HAP-1 (cell line): ENCODE measurements around the gene XPO4.
"Not testable (repeated sequence)": the region's sequence is repeated elsewhere in the genome, so short reads cannot be mapped to it uniquely, and the experiment has no call there.

Experiments used
- DNase-seq, 2 experiments: peaks; one replicate each; pipeline ENCODE4 v3.0.0-alpha.2; 2016 to 2020; ENCODE audit warnings: low spot score in 2 of 2
- H3K27me3 ChIP-seq: fragments of 250-450 bp; sonication (Bioruptor Pico); 2 replicates; pipeline ENCODE4 v1.5.1; 2020; ENCODE audit warnings: low read depth, mild to moderate bottlenecking, moderate library complexity
- H3K36me3 ChIP-seq: fragments of 250-450 bp; sonication (Bioruptor Pico); replicated peaks from 2 replicates; pipeline ENCODE4 v1.5.1; 2020; ENCODE audit warnings: mild to moderate bottlenecking
- H3K4me1 ChIP-seq: fragments of 250-450 bp; sonication (Bioruptor Pico); 2 replicates; pipeline ENCODE4 v1.5.1; 2020; ENCODE audit warnings: mild to moderate bottlenecking
- H3K4me3 ChIP-seq: fragments of 250-450 bp; sonication (Bioruptor Pico); 2 replicates; pipeline ENCODE4 v1.5.1; 2020; ENCODE audit warnings: mild to moderate bottlenecking, moderate library complexity
- H3K9me3 ChIP-seq: fragments of 250-450 bp; sonication (Bioruptor Pico); 2 replicates; pipeline ENCODE4 v1.5.1; 2020; ENCODE audit warnings: mild to moderate bottlenecking, moderate library complexity
- in situ Hi-C: fragments of 300-500 bp; cut with MboI; formaldehyde crosslinking; loops from 3 replicates; pipeline ENCODE4 v1.14.3; 2020; ENCODE audit warnings: low sequenced_read_pairs, inconsistent platforms, mixed read lengths

Gene XPO4

GRCh38 chr13:20749377-20749776 lies 153.2 kb downstream of the XPO4 start:
- in situ Hi-C loops = no loop called here
- Histone ChIP-seq H3K27me3 (no peaks in the 10 kb centered on the region), H3K9me3 (peaks cover 10% of the 10 kb centered on the region; the same call in 1 of the 2 replicates), H3K4me1 (no peaks in the 10 kb centered on the region), H3K4me3 (no peak overlapping the region), H3K36me3 (no peaks in the 10 kb centered on the region)
- no peak for DNase-seq

- in situ Hi-C loops, H3K9me3 ChIP-seq, H3K27me3 ChIP-seq, H3K4me1 ChIP-seq, H3K36me3 ChIP-seq, DNase-seq, H3K4me3 ChIP-seq: not testable (repeated sequence)
These were observed 158.6 kb downstream of the XPO4 start for GRCh38 chr13:20743830-20744404.

GRCh38 chr13:20740021-20740420 lies 162.5 kb downstream of the XPO4 start:
- H3K4me1 ChIP-seq = 0 out of 2 replicates have a peak, but pooled peaks cover 3% of the 10 kb centered on the region
- no peaks in the 10 kb centered on the region for H3K27me3 ChIP-seq
- H3K4me3 ChIP-seq = no peak overlapping the region
- in situ Hi-C loops = no loop called here
- DNase-seq = no peak
- H3K9me3 ChIP-seq = no peaks in the 10 kb centered on the region
- no peaks in the 10 kb centered on the region for H3K36me3 ChIP-seq

GRCh38 chr13:20738616-20739015 lies 163.9 kb downstream of the XPO4 start:
- H3K36me3 ChIP-seq = no peaks in the 10 kb centered on the region
- DNase-seq = no peak
- no peaks in the 10 kb centered on the region for H3K27me3 ChIP-seq
- in situ Hi-C loops = no loop called here
- no peak overlapping the region for H3K4me3 ChIP-seq
- H3K9me3 ChIP-seq = no peaks in the 10 kb centered on the region
- H3K4me1 ChIP-seq = 0 out of 2 replicates have a peak, but pooled peaks cover 3% of the 10 kb centered on the region

GRCh38 chr13:20729633-20730585 lies 172.6 kb downstream of the XPO4 start:
- DNase-seq = no peak
- Histone ChIP-seq H3K36me3 (no peaks in the 10 kb centered on the region), H3K4me3 (no peak overlapping the region), H3K27me3 (no peaks in the 10 kb centered on the region), H3K9me3 (no peaks in the 10 kb centered on the region), H3K4me1 (no peaks in the 10 kb centered on the region)
- in situ Hi-C loops = no loop called here

- in situ Hi-C loops = no loop called here
- no peak for DNase-seq
- no peak overlapping the region for H3K4me3 ChIP-seq
- H3K4me1 ChIP-seq = no peaks in the 10 kb centered on the region
- H3K9me3 ChIP-seq = no peaks in the 10 kb centered on the region
- no peaks in the 10 kb centered on the region for H3K36me3 ChIP-seq
- no peaks in the 10 kb centered on the region for H3K27me3 ChIP-seq
These were observed 173.8 kb downstream of the XPO4 start for GRCh38 chr13:20728579-20729311.

- H3K36me3 ChIP-seq = no peaks in the 10 kb centered on the region
- no peaks in the 10 kb centered on the region for H3K9me3 ChIP-seq
- H3K4me3 ChIP-seq = no peak overlapping the region
- H3K4me1 ChIP-seq = no peaks in the 10 kb centered on the region
- in situ Hi-C loops = no loop called here
- DNase-seq = no peak
- H3K27me3 ChIP-seq = no peaks in the 10 kb centered on the region
These were observed 174.7 kb downstream of the XPO4 start for GRCh38 chr13:20727856-20728255.
